PC-9 (cell line): ENCODE data around the gene DSG4.

ENCODE experiments used
- EZH2 ChIP-seq: fragments of 200-600 bp; sonication (generic); IDR thresholded peaks from 2 replicates; pipeline ENCODE4 v1.8.0; 2017; ENCODE audit warnings: antibody characterized with exemption, low read depth
- TF ChIP-seq, protein P1 (sequence below): fragments of 200-600 bp; sonication (generic); conservative IDR thresholded peaks from 2 replicates; pipeline ENCODE4 v1.6.1; 2017; ENCODE audit warnings: mixed run types, antibody characterized with exemption, mild to moderate bottlenecking, moderate library complexity

DNA sequence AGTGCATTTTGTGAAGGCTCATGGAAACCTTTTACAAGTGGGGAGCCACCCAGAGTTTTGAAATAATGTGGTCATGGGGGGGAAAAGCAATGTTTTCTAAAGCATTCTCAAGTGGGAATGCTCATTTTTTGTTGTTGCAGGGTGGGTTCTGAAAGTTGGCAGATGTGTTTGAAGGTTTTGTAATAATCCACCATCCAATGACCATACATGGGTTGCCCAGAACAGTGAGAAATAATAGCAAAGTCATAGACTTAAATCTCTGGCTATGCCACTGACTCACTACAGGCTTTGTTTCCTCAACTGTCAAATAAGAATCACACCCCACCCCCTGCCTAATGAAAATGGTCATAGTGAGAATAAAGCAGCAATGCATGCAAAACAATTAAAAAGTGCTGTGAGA lies 73.8 kb downstream of the DSG4 start:
- TF ChIP-seq, protein P1, sequence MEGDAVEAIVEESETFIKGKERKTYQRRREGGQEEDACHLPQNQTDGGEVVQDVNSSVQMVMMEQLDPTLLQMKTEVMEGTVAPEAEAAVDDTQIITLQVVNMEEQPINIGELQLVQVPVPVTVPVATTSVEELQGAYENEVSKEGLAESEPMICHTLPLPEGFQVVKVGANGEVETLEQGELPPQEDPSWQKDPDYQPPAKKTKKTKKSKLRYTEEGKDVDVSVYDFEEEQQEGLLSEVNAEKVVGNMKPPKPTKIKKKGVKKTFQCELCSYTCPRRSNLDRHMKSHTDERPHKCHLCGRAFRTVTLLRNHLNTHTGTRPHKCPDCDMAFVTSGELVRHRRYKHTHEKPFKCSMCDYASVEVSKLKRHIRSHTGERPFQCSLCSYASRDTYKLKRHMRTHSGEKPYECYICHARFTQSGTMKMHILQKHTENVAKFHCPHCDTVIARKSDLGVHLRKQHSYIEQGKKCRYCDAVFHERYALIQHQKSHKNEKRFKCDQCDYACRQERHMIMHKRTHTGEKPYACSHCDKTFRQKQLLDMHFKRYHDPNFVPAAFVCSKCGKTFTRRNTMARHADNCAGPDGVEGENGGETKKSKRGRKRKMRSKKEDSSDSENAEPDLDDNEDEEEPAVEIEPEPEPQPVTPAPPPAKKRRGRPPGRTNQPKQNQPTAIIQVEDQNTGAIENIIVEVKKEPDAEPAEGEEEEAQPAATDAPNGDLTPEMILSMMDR, result no peak
- TF ChIP-seq EZH2, result no peak
